Activated CD4-positive, alpha-beta T cell treated with anti-CD3 and anti-CD28 coated beads, Interleukin-2, amount 10 ng/mL, durations not matched to agents 24 days and 14 days (primary cell): ENCODE results near the gene ANKRD24. TPM values are rescaled to one million over a fixed set of nuclear protein-coding genes. Genes with fewer than 3 reads are reported as not detected.
"Not testable (repeated sequence)": the region's sequence is repeated elsewhere in the genome, so short reads cannot be mapped to it uniquely, and the experiment has no call there.

Source experiments
- DNase-seq: peaks from one replicate; pipeline ENCODE4 v3.0.0; 2022
- H3K27ac Mint-ChIP-seq: one replicate; pipeline ENCODE4 v1.8.0; 2022; ENCODE audit warnings: mild to moderate bottlenecking, mixed read lengths
- H3K27me3 Mint-ChIP-seq: one replicate; pipeline ENCODE4 v1.8.0; 2022; ENCODE audit warnings: mixed read lengths
- H3K36me3 Mint-ChIP-seq: one replicate; pipeline ENCODE4 v1.8.0; 2022; ENCODE audit warnings: low read depth, mild to moderate bottlenecking, mixed read lengths
- H3K4me1 Mint-ChIP-seq: one replicate; pipeline ENCODE4 v1.8.0; 2021; ENCODE audit warnings: mixed read lengths
- H3K4me3 Mint-ChIP-seq: one replicate; pipeline ENCODE4 v1.8.0; 2022; ENCODE audit warnings: mild to moderate bottlenecking, moderate library complexity, mixed read lengths
- H3K9me3 Mint-ChIP-seq: one replicate; pipeline ENCODE4 v1.8.0; 2021; ENCODE audit warnings: mixed read lengths
- intact Hi-C: fragments of 100-400 bp; cut with micrococcal nuclease; formaldehyde crosslinking; loops from one replicate; pipeline ENCODE4 v1.15.1; 2023
- total RNA-seq: library from RNA; stranded (reverse); gene quantifications from 2 replicates; pipeline ENCODE4 v1.2.3, GENCODE V29; 2022

Gene ANKRD24
- total RNA-seq, 1 donor from 2014 or later: 0.72 TPM

GRCh38 chr19:4154571-4155312, 27.7 kb upstream of the ANKRD24 start:
- no peaks in the 10 kb centered on the region for H3K36me3 Mint-ChIP-seq
- H3K27ac Mint-ChIP-seq: no peak overlapping the region
- H3K4me3 Mint-ChIP-seq: no peak overlapping the region
- H3K27me3 Mint-ChIP-seq: peaks cover 2% of the 10 kb centered on the region
- no peak for DNase-seq
- no peaks in the 10 kb centered on the region for H3K9me3 Mint-ChIP-seq
- intact Hi-C loops: no loop called here
- peaks cover 7% of the 10 kb centered on the region for H3K4me1 Mint-ChIP-seq

DNA sequence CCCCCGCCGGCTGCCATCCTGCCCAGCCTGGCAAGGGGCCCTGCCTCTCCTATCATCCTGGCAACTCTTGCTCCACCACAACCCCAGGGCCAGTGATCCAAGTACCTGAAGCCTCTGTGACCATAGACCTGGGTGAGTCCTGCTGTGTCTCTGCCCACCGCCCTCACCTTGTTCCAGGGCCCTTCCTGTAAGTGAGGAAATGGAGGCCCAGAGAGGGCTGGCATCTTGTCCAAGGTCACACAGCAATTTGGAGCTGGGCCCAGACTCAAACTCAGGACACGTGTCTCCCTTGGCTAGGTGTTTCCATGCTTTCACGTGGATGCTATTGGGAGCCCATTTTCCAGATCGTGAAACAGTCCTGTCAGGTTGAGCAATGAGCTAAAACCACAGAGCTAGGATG, 25.3 kb upstream of the ANKRD24 start:
- H3K4me1 Mint-ChIP-seq: peaks cover 7% of the 10 kb centered on the region
- H3K9me3 Mint-ChIP-seq: no peaks in the 10 kb centered on the region
- intact Hi-C loops: no loop called here
- no peak for DNase-seq
- H3K4me3 Mint-ChIP-seq: no peak overlapping the region
- no peaks in the 10 kb centered on the region for H3K36me3 Mint-ChIP-seq
- H3K27ac Mint-ChIP-seq: no peak overlapping the region
- H3K27me3 Mint-ChIP-seq: no peaks in the 10 kb centered on the region

DNA sequence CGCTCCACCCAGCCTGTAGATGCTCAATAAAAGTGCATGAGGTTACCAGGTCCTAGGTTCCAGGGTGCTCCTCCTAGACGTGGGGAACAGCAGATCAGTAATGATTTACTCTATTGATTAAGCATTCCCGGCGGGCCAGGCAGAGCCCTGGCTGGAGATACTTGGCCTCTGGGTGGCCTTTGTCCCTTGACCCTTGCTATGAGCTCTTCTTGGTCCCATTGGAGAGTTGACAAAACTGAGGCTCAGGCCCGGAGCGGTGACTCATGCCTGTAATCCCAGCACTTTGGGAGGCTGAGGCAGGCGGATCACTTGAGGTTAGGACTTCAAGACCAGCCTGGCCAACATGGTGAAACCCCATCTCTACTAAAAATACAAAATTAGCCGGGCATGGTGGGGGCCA, 24.5 kb upstream of the ANKRD24 start:
- H3K4me1 Mint-ChIP-seq, H3K27me3 Mint-ChIP-seq, H3K9me3 Mint-ChIP-seq, intact Hi-C loops, H3K27ac Mint-ChIP-seq, DNase-seq, H3K4me3 Mint-ChIP-seq, H3K36me3 Mint-ChIP-seq: not testable (repeated sequence)

GRCh38 chr19:4161415-4162077, 20.9 kb upstream of the ANKRD24 start:
- Mint-ChIP-seq H3K27ac (no peak overlapping the region), H3K36me3 (no peaks in the 10 kb centered on the region), H3K4me1 (no peaks in the 10 kb centered on the region), H3K4me3 (no peak overlapping the region), H3K27me3 (no peaks in the 10 kb centered on the region), H3K9me3 (no peaks in the 10 kb centered on the region)
- no peak for DNase-seq
- intact Hi-C loops: no loop called here

DNA sequence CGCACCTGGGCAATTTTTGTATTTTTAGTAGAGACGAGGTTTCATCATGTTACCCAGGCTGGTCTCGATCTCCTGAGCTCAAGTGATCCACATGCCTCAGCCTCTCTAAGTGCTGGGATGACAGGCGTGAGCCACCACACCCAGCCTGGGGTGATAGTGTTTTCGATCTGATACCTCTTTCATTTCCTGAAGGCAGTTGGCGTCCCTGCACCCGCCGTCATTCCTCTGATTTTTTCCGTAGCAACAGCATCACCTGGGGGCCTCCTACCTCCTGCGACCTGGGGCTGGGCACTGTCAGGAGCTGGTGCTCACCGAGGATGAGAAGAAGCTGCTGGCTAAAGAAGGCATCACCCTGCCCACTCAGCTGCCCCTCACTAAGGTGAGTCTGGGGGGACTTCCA, 18.2 kb upstream of the ANKRD24 start:
- Mint-ChIP-seq H3K9me3 (no peaks in the 10 kb centered on the region), H3K27me3 (no peaks in the 10 kb centered on the region), H3K27ac (no peak overlapping the region), H3K36me3 (no peaks in the 10 kb centered on the region), H3K4me1 (no peaks in the 10 kb centered on the region), H3K4me3 (no peak overlapping the region)
- intact Hi-C loops: no loop called here
- no peak for DNase-seq

GRCh38 chr19:4171676-4172075, 10.8 kb upstream of the ANKRD24 start:
- H3K9me3 Mint-ChIP-seq: no peaks in the 10 kb centered on the region
- DNase-seq: no peak
- peaks cover 3% of the 10 kb centered on the region for H3K36me3 Mint-ChIP-seq
- intact Hi-C loops: no loop called here
- no peaks in the 10 kb centered on the region for H3K4me1 Mint-ChIP-seq
- H3K27me3 Mint-ChIP-seq: peaks cover 3% of the 10 kb centered on the region
- no peak overlapping the region for H3K4me3 Mint-ChIP-seq
- H3K27ac Mint-ChIP-seq: no peak overlapping the region

- intact Hi-C loops: no loop called here
Observed at GRCh38 chr19:4172861-4173473, 9.5 kb upstream of the ANKRD24 start.

GRCh38 chr19:4173479-4174212, 8.8 kb upstream of the ANKRD24 start:
- no peak overlapping the region for H3K27ac Mint-ChIP-seq
- no peak overlapping the region for H3K4me3 Mint-ChIP-seq
- no peaks in the 10 kb centered on the region for H3K9me3 Mint-ChIP-seq
- H3K27me3 Mint-ChIP-seq: peaks cover 3% of the 10 kb centered on the region
- DNase-seq: no peak
- peaks cover 7% of the 10 kb centered on the region for H3K36me3 Mint-ChIP-seq
- intact Hi-C loops: no loop called here
- H3K4me1 Mint-ChIP-seq: no peaks in the 10 kb centered on the region

More at GRCh38 chr19:4172861-4173473, 9.5 kb upstream of the ANKRD24 start:
- Mint-ChIP-seq H3K4me1 (no peaks in the 10 kb centered on the region), H3K27ac (no peak overlapping the region), H3K4me3 (no peak overlapping the region), H3K36me3 (peaks cover 7% of the 10 kb centered on the region), H3K9me3 (no peaks in the 10 kb centered on the region), H3K27me3 (peaks cover 3% of the 10 kb centered on the region)
- DNase-seq: peak; percentile 95

- DNase-seq: no peak
- intact Hi-C loops: no loop called here
- Mint-ChIP-seq H3K4me3 (no peak overlapping the region), H3K27me3 (peaks cover 3% of the 10 kb centered on the region), H3K9me3 (no peaks in the 10 kb centered on the region), H3K4me1 (peaks cover 2% of the 10 kb centered on the region), H3K36me3 (peaks cover 9% of the 10 kb centered on the region), H3K27ac (no peak overlapping the region)
Observed at GRCh38 chr19:4174213-4174894, 8.1 kb upstream of the ANKRD24 start.

GRCh38 chr19:4174895-4175668, 7.4 kb upstream of the ANKRD24 start:
- Mint-ChIP-seq H3K27ac (no peak overlapping the region), H3K27me3 (peaks cover 3% of the 10 kb centered on the region), H3K4me3 (no peak overlapping the region), H3K9me3 (no peaks in the 10 kb centered on the region), H3K4me1 (peaks cover 7% of the 10 kb centered on the region), H3K36me3 (peaks cover 15% of the 10 kb centered on the region)
- intact Hi-C loops: no loop called here
- no peak for DNase-seq

DNA sequence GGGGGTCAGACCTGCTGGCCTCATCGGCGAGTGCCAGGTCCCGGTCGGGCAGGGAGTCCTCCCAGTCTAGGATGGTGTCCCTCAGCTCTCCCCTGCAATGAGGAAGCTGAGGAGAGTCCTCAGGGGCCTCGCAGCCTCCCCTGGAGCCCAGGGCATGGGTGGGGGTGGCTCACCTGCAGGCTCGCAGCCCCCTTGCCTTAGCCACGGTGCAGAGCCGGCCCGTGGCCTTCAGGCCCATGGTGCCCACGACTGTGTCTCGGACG, 6.9 kb upstream of the ANKRD24 start:
- H3K27ac Mint-ChIP-seq: no peak overlapping the region
- no peak for DNase-seq
- H3K36me3 Mint-ChIP-seq: peaks cover 17% of the 10 kb centered on the region
- H3K27me3 Mint-ChIP-seq: peaks cover 3% of the 10 kb centered on the region
- H3K9me3 Mint-ChIP-seq: no peaks in the 10 kb centered on the region
- H3K4me1 Mint-ChIP-seq: peaks cover 7% of the 10 kb centered on the region
- H3K4me3 Mint-ChIP-seq: no peak overlapping the region
- intact Hi-C loops: no loop called here

DNA sequence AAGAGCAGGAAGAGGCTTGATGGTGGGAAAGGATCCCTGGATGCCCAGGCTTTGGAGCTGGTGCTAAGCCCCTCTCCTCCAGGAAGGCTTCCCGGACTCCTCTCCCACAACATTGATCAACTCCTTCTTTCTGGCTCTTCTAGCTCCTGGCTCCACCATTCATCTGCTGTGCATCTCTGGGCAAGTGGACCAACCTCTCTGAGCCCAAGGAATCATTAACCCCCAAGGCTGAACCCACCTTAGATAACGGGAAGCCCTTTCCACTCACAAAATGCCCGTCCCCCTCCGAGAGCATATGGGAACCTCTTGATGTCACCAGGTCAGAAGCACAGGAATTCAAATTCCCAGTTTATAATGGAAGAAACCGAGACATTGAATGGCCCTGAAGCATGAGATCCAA, 5.3 kb upstream of the ANKRD24 start:
- intact Hi-C loops: no loop called here
- no peak overlapping the region for H3K4me3 Mint-ChIP-seq
- peaks cover 19% of the 10 kb centered on the region for H3K36me3 Mint-ChIP-seq
- peaks cover 14% of the 10 kb centered on the region for H3K4me1 Mint-ChIP-seq
- DNase-seq: no peak
- peaks cover 3% of the 10 kb centered on the region for H3K27me3 Mint-ChIP-seq
- no peaks in the 10 kb centered on the region for H3K9me3 Mint-ChIP-seq
- no peak overlapping the region for H3K27ac Mint-ChIP-seq

DNA sequence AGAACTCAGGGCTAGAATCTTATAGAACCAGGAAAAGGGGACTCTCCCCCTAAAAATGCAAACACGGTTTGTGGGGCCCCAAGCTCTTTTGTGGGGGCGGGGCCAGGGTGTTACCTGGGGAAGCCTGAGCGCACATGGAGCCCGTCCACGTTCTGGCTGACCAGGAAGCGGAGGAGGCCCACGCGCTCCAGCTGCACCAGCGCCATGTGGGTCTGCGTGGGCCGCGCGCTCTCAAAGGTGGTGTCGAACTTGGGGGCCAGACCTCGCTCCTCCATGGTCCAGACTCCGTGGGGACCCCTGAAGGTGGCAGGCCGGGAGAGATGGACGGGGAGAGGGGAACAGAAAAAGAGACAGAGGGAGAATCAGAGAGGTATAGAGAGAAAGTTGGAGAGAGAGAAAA, 3.5 kb upstream of the ANKRD24 start:
- no peak for DNase-seq
- H3K36me3 Mint-ChIP-seq: peaks cover 22% of the 10 kb centered on the region
- peak overlapping the region; percentile 31 for H3K4me3 Mint-ChIP-seq
- intact Hi-C loops: no loop called here
- H3K4me1 Mint-ChIP-seq: peaks cover 23% of the 10 kb centered on the region
- peak overlapping the region; percentile 44 for H3K27ac Mint-ChIP-seq
- no peaks in the 10 kb centered on the region for H3K9me3 Mint-ChIP-seq
- H3K27me3 Mint-ChIP-seq: no peaks in the 10 kb centered on the region
